ENCODE measurements around the gene TMEM232. TPM values are rescaled to one million over a fixed set of nuclear protein-coding genes. Genes with fewer than 3 reads are reported as not detected.

Gene TMEM232
- total and polyA plus RNA-seq, 9 of the 15 experiments (the other 6 are each of a cell fraction or from before 2014, with no cell fraction given): 0.09 to 2.2 (median 0.41) TPM

DNA sequence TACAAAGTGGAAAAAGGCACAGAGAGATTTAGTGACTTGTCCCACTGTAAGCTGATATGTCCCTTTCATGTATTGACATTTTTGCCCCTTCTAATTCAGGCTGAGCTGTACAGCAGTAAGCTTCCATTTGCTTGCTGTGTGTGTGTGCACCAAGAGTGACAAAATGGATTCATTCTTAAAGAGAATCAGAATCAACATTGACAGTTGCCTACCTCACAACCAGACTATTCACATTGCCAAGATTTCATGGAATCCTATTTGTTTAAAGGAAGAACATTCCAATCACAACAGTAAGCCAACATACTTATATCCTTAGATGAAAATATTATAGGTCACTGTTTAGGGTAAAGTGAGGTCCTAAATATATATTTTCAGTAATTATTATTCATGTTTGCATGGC, 102.6 kb downstream of the TMEM232 start:
- no TSS peak for BruUV-seq (replicated peaks)
- intact Hi-C loops (cut with micrococcal nuclease) (no loop called here), in situ Hi-C loops (cut with MboI) (no loop called here)
- H3K4me2 ChIP-seq (ENCODE audit: insufficient read depth, low read length): no peak overlapping the region
- no peak overlapping the region for H3K9ac ChIP-seq (ENCODE audit: insufficient read depth in 1 of 2, low read depth in 2 of 2, low read length in 2 of 2)
- H3K27ac ChIP-seq (ENCODE audit: extremely low read depth, low read depth, low read length): no peak overlapping the region
- DNase-seq (ENCODE audit: extremely low read depth in 1 of 4, low spot score in 3 of 4) (no peak), ATAC-seq (no peak), FAIRE-seq (no peak)
- no peak for TF ChIP-seq ZNF707 (CRISPR knock-in tag; conservative IDR thresholded peaks at IDR 0.05)
- no peak for TF ChIP-seq MLLT1 (IDR thresholded peaks at IDR 0.05)
- no peaks in the 10 kb centered on the region for H3K9me3 ChIP-seq (replicated peaks; ENCODE audit: control insufficient read depth, insufficient read depth, low read depth, low read length)
- H3K27me3 ChIP-seq (ENCODE audit: control insufficient read depth in 2 of 2, insufficient read depth in 2 of 2, low read length in 2 of 2): no peaks in the 10 kb centered on the region
- POLR2A ChIA-PET: no interaction called here
- no peaks in the 10 kb centered on the region for H3K79me2 ChIP-seq (ENCODE audit: control insufficient read depth, insufficient read depth, low read length)
- H3K9me1 ChIP-seq (ENCODE audit: control insufficient read depth, insufficient read depth, low read length): no peaks in the 10 kb centered on the region
- H3K4me1 ChIP-seq (replicated peaks in 1 of 2; ENCODE audit: control insufficient read depth in 2 of 2, insufficient read depth in 2 of 2, low read length in 2 of 2): no peaks in the 10 kb centered on the region
- no peak overlapping the region for H2AFZ ChIP-seq (ENCODE audit: low read depth, low read length)
- no peak overlapping the region for H3K4me3 ChIP-seq
- no peaks in the 10 kb centered on the region for H4K20me1 ChIP-seq (replicated peaks; ENCODE audit: control insufficient read depth, insufficient read depth, low read length)
- CTCF ChIA-PET (ENCODE audit: low intra/inter-chr PET ratio): no interaction called here
- no peaks in the 10 kb centered on the region for H3K36me3 ChIP-seq (ENCODE audit: control insufficient read depth, insufficient read depth, low read length)

GRCh38 chr5:110618941-110619340, 107.5 kb downstream of the TMEM232 start:
- H3K9ac ChIP-seq (ENCODE audit: insufficient read depth in 1 of 2, low read depth in 2 of 2, low read length in 2 of 2): no peak overlapping the region
- no peak for FAIRE-seq
- in situ Hi-C loops (cut with MboI): no loop called here
- TF ChIP-seq HMG20B (CRISPR knock-in tag; IDR thresholded peaks at IDR 0.05) (no peak), MAFF (IDR thresholded peaks at IDR 0.05; ENCODE audit: low read length) (0 out of 2 replicates have a peak, but pooled peaks have one; percentile 18)
- 0% methylated on average over 1 of the region's 1 CpG for whole genome bisulfite sequencing (ENCODE audit: insufficient coverage, low coverage, missing lambda C conversion rate)
- H3K9me3 ChIP-seq (replicated peaks; ENCODE audit: control insufficient read depth, insufficient read depth, low read depth, low read length): no peaks in the 10 kb centered on the region
- ChIA-PET POLR2A (no interaction called here), CTCF (ENCODE audit: low intra/inter-chr PET ratio) (no interaction called here)
- no peaks in the 10 kb centered on the region for H3K27me3 ChIP-seq (ENCODE audit: control insufficient read depth in 2 of 2, insufficient read depth in 2 of 2, low read length in 2 of 2)
- H4K20me1 ChIP-seq (replicated peaks; ENCODE audit: control insufficient read depth, insufficient read depth, low read length): no peaks in the 10 kb centered on the region
- DNase-seq (ENCODE audit: extremely low read depth in 1 of 4, low spot score in 3 of 4): no peak
- H3K4me3 ChIP-seq: no peak overlapping the region
- H3K27ac ChIP-seq (ENCODE audit: extremely low read depth, low read depth, low read length): no peak overlapping the region
- no peaks in the 10 kb centered on the region for H3K9me1 ChIP-seq (ENCODE audit: control insufficient read depth, insufficient read depth, low read length)
- ATAC-seq: no peak
- BruUV-seq (replicated peaks): no TSS peak
- H3K36me3 ChIP-seq (ENCODE audit: control insufficient read depth, insufficient read depth, low read length): no peaks in the 10 kb centered on the region
- no peak overlapping the region for H2AFZ ChIP-seq (ENCODE audit: low read depth, low read length)
- no peaks in the 10 kb centered on the region for H3K79me2 ChIP-seq (ENCODE audit: control insufficient read depth, insufficient read depth, low read length)
- H3K4me2 ChIP-seq (ENCODE audit: insufficient read depth, low read length): no peak overlapping the region
- no peaks in the 10 kb centered on the region for H3K4me1 ChIP-seq (replicated peaks in 1 of 2; ENCODE audit: control insufficient read depth in 2 of 2, insufficient read depth in 2 of 2, low read length in 2 of 2)
- intact Hi-C loops (cut with micrococcal nuclease): no loop called here
